OCI-LY7 (cell line): ENCODE data around the gene CRACR2B.

Source experiments
- CTCF ChIP-seq: fragments of 200-600 bp; sonication (generic); conservative IDR thresholded peaks from 2 replicates; pipeline ENCODE4 v1.5.1; 2014; ENCODE audit warnings: mild to moderate bottlenecking, antibody characterized with exemption, low read length, moderate library complexity, mixed read lengths
- EZH2phosphoT487 ChIP-seq: fragments of 200-600 bp; sonication (generic); IDR thresholded peaks from 2 replicates; pipeline ENCODE4 v1.6.1; 2018; ENCODE audit warnings: low read depth, borderline replicate concordance, mild to moderate bottlenecking, mixed run types, antibody characterized with exemption, low read length, moderate library complexity, mixed read lengths

- no peak for TF ChIP-seq CTCF
- TF ChIP-seq EZH2phosphoT487, result no peak
Observed at GRCh38 chr11:795634-796564, 31.8 kb upstream of the CRACR2B start.
